NCI-H2171 treated with DMSO at 0.1 percent for 48 hours (cell line): Measurements from ENCODE around the gene CORO2B.

Experiments
- DNase-seq: peaks from one replicate; lab custom pipeline; 2025; lab: John Stamatoyannopoulos, UW

CORO2B gene

GRCh38 chr15:68627995-68628394, 49.2 kb downstream of the CORO2B start:
- DNase-seq, result no peak

- DNase-seq, result peak; percentile 33
These were observed 50.9 kb downstream of the CORO2B start for GRCh38 chr15:68629519-68630210.

- no peak for DNase-seq
These were observed 51.4 kb downstream of the CORO2B start for GRCh38 chr15:68630211-68630555.

GRCh38 chr15:68630836-68631235, 52.0 kb downstream of the CORO2B start:
- DNase-seq, result no peak

- DNase-seq, result no peak
These were observed 52.8 kb downstream of the CORO2B start for GRCh38 chr15:68631601-68632051.

- DNase-seq, result no peak
These were observed 53.3 kb downstream of the CORO2B start for GRCh38 chr15:68632101-68632500.

GRCh38 chr15:68633231-68634121, 54.7 kb downstream of the CORO2B start:
- DNase-seq, result no peak

- DNase-seq, result no peak
These were observed 55.3 kb downstream of the CORO2B start for GRCh38 chr15:68634122-68634482.

GRCh38 chr15:68634531-68634930, 55.7 kb downstream of the CORO2B start:
- DNase-seq, result no peak

GRCh38 chr15:68635141-68635540, 56.3 kb downstream of the CORO2B start:
- DNase-seq, result no peak

GRCh38 chr15:68636256-68636655, 57.5 kb downstream of the CORO2B start:
- no peak for DNase-seq

GRCh38 chr15:68637767-68638404, 59.1 kb downstream of the CORO2B start:
- no peak for DNase-seq

GRCh38 chr15:68638953-68639515, 60.2 kb downstream of the CORO2B start:
- no peak for DNase-seq

GRCh38 chr15:68639926-68640600, 61.3 kb downstream of the CORO2B start:
- no peak for DNase-seq

GRCh38 chr15:68640791-68641331, 62.1 kb downstream of the CORO2B start:
- DNase-seq, result peak; percentile 77

GRCh38 chr15:68641376-68641775, 62.6 kb downstream of the CORO2B start:
- DNase-seq, result no peak

GRCh38 chr15:68642491-68642845, 63.7 kb downstream of the CORO2B start:
- DNase-seq, result no peak

- DNase-seq, result no peak
These were observed 64.5 kb downstream of the CORO2B start for GRCh38 chr15:68643216-68643830.

GRCh38 chr15:68644083-68644904, 65.5 kb downstream of the CORO2B start:
- DNase-seq, result no peak

GRCh38 chr15:68644996-68645395, 66.2 kb downstream of the CORO2B start:
- no peak for DNase-seq
